Measurements from ENCODE around the gene SELENOI. TPM values are rescaled to one million over a fixed set of nuclear protein-coding genes. Genes with fewer than 3 reads are reported as not detected.
A peak's percentile ranks its signal among the peaks of the same experiment; 100 is the strongest.

The SELENOI gene
- total and polyA plus RNA-seq, 10 of the 15 experiments (the other 5 are each of a cell fraction or from before 2014, with no cell fraction given): 5.2 to 31.4 (median 17.4) TPM

- TF ChIP-seq ZBTB4 (CRISPR knock-in tag; IDR thresholded peaks at IDR 0.05) (no peak), TCF7 (IDR thresholded peaks at IDR 0.05; ENCODE audit: borderline replicate concordance) (no peak), IKZF2 (IDR thresholded peaks at IDR 0.05) (peak; percentile 82 to 84), ZNF24 (IDR thresholded peaks at IDR 0.05) (no peak), ASH2L (IDR thresholded peaks at IDR 0.05; ENCODE audit: borderline replicate concordance, low read depth) (no peak), ETV6 (conservative IDR thresholded peaks at IDR 0.05 in 1 of 2, IDR thresholded peaks at IDR 0.05 in 1 of 2; ENCODE audit: borderline replicate concordance in 1 of 2, low read depth in 1 of 2) (no peak), NR2C2 (IDR thresholded peaks at IDR 0.05; ENCODE audit: borderline replicate concordance, control insufficient read depth, insufficient read length, low read depth) (peak; percentile 93), ZBED1 (IDR thresholded peaks at IDR 0.05; ENCODE audit: borderline replicate concordance) (no peak; the same call in 1 of the 2 replicates), RAD21 (IDR thresholded peaks at IDR 0.05; ENCODE audit: insufficient read depth, low read depth, low read length) (no peak), TARDBP (IDR thresholded peaks at IDR 0.05; ENCODE audit: borderline replicate concordance) (0 out of 2 replicates have a peak, but pooled peaks have one; percentile 21), ATF7 (IDR thresholded peaks at IDR 0.05; ENCODE audit: low read depth) (peak; percentile 94), ESRRA (IDR thresholded peaks at IDR 0.05; ENCODE audit: low read length) (no peak), CBX5 (IDR thresholded peaks at IDR 0.05; ENCODE audit: low read depth) (no peak), ZBTB33 (IDR thresholded peaks at IDR 0.05) (no peak)
- TF ChIP-seq, protein P1, sequence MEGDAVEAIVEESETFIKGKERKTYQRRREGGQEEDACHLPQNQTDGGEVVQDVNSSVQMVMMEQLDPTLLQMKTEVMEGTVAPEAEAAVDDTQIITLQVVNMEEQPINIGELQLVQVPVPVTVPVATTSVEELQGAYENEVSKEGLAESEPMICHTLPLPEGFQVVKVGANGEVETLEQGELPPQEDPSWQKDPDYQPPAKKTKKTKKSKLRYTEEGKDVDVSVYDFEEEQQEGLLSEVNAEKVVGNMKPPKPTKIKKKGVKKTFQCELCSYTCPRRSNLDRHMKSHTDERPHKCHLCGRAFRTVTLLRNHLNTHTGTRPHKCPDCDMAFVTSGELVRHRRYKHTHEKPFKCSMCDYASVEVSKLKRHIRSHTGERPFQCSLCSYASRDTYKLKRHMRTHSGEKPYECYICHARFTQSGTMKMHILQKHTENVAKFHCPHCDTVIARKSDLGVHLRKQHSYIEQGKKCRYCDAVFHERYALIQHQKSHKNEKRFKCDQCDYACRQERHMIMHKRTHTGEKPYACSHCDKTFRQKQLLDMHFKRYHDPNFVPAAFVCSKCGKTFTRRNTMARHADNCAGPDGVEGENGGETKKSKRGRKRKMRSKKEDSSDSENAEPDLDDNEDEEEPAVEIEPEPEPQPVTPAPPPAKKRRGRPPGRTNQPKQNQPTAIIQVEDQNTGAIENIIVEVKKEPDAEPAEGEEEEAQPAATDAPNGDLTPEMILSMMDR (IDR thresholded peaks at IDR 0.05 in 2 of 3, conservative IDR thresholded peaks at IDR 0.05 in 1 of 3; ENCODE audit: control insufficient read depth in 2 of 3, extremely low read depth in 1 of 3, insufficient read depth in 1 of 3, low read depth in 3 of 3, low read length in 3 of 3): no peak
- TF ChIP-seq, protein P2, sequence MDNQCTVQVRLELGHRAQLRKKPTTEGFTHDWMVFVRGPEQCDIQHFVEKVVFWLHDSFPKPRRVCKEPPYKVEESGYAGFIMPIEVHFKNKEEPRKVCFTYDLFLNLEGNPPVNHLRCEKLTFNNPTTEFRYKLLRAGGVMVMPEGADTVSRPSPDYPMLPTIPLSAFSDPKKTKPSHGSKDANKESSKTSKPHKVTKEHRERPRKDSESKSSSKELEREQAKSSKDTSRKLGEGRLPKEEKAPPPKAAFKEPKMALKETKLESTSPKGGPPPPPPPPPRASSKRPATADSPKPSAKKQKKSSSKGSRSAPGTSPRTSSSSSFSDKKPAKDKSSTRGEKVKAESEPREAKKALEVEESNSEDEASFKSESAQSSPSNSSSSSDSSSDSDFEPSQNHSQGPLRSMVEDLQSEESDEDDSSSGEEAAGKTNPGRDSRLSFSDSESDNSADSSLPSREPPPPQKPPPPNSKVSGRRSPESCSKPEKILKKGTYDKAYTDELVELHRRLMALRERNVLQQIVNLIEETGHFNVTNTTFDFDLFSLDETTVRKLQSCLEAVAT (IDR thresholded peaks at IDR 0.05): peak; percentile 92
- TF ChIP-seq, protein P3, sequence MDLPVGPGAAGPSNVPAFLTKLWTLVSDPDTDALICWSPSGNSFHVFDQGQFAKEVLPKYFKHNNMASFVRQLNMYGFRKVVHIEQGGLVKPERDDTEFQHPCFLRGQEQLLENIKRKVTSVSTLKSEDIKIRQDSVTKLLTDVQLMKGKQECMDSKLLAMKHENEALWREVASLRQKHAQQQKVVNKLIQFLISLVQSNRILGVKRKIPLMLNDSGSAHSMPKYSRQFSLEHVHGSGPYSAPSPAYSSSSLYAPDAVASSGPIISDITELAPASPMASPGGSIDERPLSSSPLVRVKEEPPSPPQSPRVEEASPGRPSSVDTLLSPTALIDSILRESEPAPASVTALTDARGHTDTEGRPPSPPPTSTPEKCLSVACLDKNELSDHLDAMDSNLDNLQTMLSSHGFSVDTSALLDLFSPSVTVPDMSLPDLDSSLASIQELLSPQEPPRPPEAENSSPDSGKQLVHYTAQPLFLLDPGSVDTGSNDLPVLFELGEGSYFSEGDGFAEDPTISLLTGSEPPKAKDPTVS (IDR thresholded peaks at IDR 0.05; ENCODE audit: low read depth, low read length): no peak
- TF ChIP-seq, protein P4, sequence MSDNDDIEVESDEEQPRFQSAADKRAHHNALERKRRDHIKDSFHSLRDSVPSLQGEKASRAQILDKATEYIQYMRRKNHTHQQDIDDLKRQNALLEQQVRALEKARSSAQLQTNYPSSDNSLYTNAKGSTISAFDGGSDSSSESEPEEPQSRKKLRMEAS (IDR thresholded peaks at IDR 0.05; ENCODE audit: low read depth, low read length): no peak; the same call in 1 of the 2 replicates
Measured at GRCh38 chr2:26345545-26346453, at the start of gene SELENOI (continued).
